Measurements from ENCODE around the gene ANKS1B. TPM values are rescaled to one million over a fixed set of nuclear protein-coding genes. Genes with fewer than 3 reads are reported as not detected.
A peak's percentile ranks its signal among the peaks of the same experiment; 100 is the strongest.

ANKS1B gene
- total RNA-seq, 1 donor from 2014 or later: 2.4 TPM

DNA sequence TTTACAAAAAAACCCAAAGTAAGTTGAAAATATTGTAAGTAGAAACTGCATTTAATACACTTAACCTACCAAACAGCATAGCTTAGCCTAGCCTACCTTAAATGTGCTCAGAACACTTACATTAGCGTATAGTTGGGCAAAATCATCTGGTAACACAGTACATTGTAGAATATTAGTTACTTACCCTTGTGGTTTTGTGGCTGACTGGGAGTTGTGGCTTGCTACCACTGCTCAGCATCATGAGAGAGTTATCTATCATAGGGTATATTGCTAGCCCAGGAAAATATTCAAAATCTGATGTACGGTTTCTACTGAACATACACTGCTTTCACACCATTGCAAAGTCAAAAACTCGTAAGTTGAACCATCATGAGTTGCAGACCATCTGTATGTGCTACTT lies 478.9 kb downstream of the ANKS1B start:
- Histone ChIP-seq H3K79me2 (ENCODE audit: insufficient read depth, low read length) (no peaks in the 10 kb centered on the region), H3K9me3 (ENCODE audit: insufficient read depth, low read depth, low read length) (no peaks in the 10 kb centered on the region), H3K4me1 (ENCODE audit: insufficient read depth, low read length) (no peaks in the 10 kb centered on the region), H3K4me2 (ENCODE audit: low read length) (no peak overlapping the region), H3K27me3 (ENCODE audit: insufficient read depth, low read length) (no peaks in the 10 kb centered on the region), H3K36me3 (ENCODE audit: insufficient read depth, low read length) (no peaks in the 10 kb centered on the region), H2AFZ (ENCODE audit: low read depth, low read length) (no peak overlapping the region), H3K27ac (ENCODE audit: low read depth, low read length) (no peak overlapping the region), H3K9ac (ENCODE audit: low read length) (no peak overlapping the region), H4K20me1 (ENCODE audit: insufficient read depth, low read length) (no peaks in the 10 kb centered on the region), H3K4me3 (ENCODE audit: insufficient read depth, low read depth, low read length) (no peak overlapping the region)
- TF ChIP-seq, protein P1, sequence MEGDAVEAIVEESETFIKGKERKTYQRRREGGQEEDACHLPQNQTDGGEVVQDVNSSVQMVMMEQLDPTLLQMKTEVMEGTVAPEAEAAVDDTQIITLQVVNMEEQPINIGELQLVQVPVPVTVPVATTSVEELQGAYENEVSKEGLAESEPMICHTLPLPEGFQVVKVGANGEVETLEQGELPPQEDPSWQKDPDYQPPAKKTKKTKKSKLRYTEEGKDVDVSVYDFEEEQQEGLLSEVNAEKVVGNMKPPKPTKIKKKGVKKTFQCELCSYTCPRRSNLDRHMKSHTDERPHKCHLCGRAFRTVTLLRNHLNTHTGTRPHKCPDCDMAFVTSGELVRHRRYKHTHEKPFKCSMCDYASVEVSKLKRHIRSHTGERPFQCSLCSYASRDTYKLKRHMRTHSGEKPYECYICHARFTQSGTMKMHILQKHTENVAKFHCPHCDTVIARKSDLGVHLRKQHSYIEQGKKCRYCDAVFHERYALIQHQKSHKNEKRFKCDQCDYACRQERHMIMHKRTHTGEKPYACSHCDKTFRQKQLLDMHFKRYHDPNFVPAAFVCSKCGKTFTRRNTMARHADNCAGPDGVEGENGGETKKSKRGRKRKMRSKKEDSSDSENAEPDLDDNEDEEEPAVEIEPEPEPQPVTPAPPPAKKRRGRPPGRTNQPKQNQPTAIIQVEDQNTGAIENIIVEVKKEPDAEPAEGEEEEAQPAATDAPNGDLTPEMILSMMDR (IDR thresholded peaks at IDR 0.05; ENCODE audit: insufficient read depth, low read depth, low read length): no peak
- no peak for TF ChIP-seq EZH2 (IDR thresholded peaks at IDR 0.05; ENCODE audit: insufficient read depth, low read length)
- Mint-ChIP-seq H3K27me3 (ENCODE audit: low read depth, unreplicated experiment) (no peaks in the 10 kb centered on the region), H3K27ac (ENCODE audit: unreplicated experiment) (no peak overlapping the region), H3K9me3 (ENCODE audit: unreplicated experiment) (peaks cover 2% of the 10 kb centered on the region), H3K4me1 (ENCODE audit: low read depth, unreplicated experiment) (peaks cover 2% of the 10 kb centered on the region), H3K36me3 (ENCODE audit: low read depth, unreplicated experiment) (no peaks in the 10 kb centered on the region), H3K4me3 (ENCODE audit: unreplicated experiment) (no peak overlapping the region)
- no peak for FAIRE-seq
- DNase-seq (ENCODE audit: low read depth): peak; percentile 70

DNA sequence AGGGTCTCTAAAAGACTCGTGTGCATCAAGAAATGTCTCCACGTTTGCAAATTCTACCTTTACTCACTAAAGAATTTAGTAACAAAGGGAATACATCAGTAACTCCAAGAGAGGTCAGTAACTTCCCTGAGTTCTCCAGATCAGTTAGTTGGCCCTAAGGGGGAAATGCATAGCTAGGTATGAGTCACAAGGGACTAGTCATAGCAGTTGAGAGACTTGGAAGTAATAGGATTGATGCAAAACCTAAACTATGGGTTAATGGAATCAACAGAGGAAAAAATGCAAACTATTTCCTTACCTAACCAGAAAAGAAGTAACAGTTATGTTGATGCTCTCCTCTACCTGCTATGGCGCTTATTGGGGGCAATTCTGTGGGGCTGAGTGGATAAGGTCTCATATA lies 486.0 kb downstream of the ANKS1B start:
- no peak overlapping the region for H2AFZ ChIP-seq (ENCODE audit: low read depth, low read length)
- no peaks in the 10 kb centered on the region for H3K79me2 ChIP-seq (ENCODE audit: insufficient read depth, low read length)
- H3K9ac ChIP-seq (ENCODE audit: low read length): no peak overlapping the region
- Mint-ChIP-seq H3K4me1 (ENCODE audit: low read depth, unreplicated experiment) (peaks cover 21% of the 10 kb centered on the region), H3K27ac (ENCODE audit: unreplicated experiment) (peak overlapping the region; percentile 73), H3K9me3 (ENCODE audit: unreplicated experiment) (no peaks in the 10 kb centered on the region), H3K36me3 (ENCODE audit: low read depth, unreplicated experiment) (no peaks in the 10 kb centered on the region), H3K27me3 (ENCODE audit: low read depth, unreplicated experiment) (no peaks in the 10 kb centered on the region), H3K4me3 (ENCODE audit: unreplicated experiment) (no peak overlapping the region)
- no peaks in the 10 kb centered on the region for H4K20me1 ChIP-seq (ENCODE audit: insufficient read depth, low read length)
- TF ChIP-seq EZH2 (IDR thresholded peaks at IDR 0.05; ENCODE audit: insufficient read depth, low read length): no peak
- TF ChIP-seq, protein P1 (IDR thresholded peaks at IDR 0.05; ENCODE audit: insufficient read depth, low read depth, low read length): no peak
- FAIRE-seq (peak; percentile 13), DNase-seq (ENCODE audit: low read depth) (peak; percentile 92)
- no peak overlapping the region for H3K27ac ChIP-seq (ENCODE audit: low read depth, low read length)
- H3K9me3 ChIP-seq (ENCODE audit: insufficient read depth, low read depth, low read length): no peaks in the 10 kb centered on the region
- no peaks in the 10 kb centered on the region for H3K36me3 ChIP-seq (ENCODE audit: insufficient read depth, low read length)
- H3K27me3 ChIP-seq (ENCODE audit: insufficient read depth, low read length): no peaks in the 10 kb centered on the region
- H3K4me3 ChIP-seq (ENCODE audit: insufficient read depth, low read depth, low read length): no peak overlapping the region
- peaks cover 15% of the 10 kb centered on the region for H3K4me1 ChIP-seq (ENCODE audit: insufficient read depth, low read length)
- H3K4me2 ChIP-seq (ENCODE audit: low read length): peak overlapping the region; percentile 54

DNA sequence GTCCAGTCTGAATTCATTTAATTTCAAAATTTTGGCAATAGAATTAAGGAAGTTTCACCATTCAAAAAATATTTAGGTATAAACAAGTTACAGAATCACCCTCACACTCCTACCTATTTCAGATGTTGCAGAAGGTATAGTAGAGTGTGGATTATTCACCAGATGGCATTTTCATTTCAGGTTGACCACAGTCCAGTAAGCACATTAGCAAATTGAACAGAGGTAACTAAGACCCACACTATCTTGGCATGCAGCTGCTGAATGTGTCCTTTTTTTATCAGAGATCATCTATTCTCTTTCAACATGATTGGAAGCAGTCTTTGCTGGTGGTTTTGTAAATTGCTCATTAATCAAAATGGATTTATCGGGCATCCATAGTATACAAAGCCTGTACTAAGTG lies 488.9 kb downstream of the ANKS1B start:
- Mint-ChIP-seq H3K4me3 (ENCODE audit: unreplicated experiment) (no peak overlapping the region), H3K27me3 (ENCODE audit: low read depth, unreplicated experiment) (no peaks in the 10 kb centered on the region), H3K9me3 (ENCODE audit: unreplicated experiment) (no peaks in the 10 kb centered on the region), H3K4me1 (ENCODE audit: low read depth, unreplicated experiment) (peaks cover 21% of the 10 kb centered on the region), H3K36me3 (ENCODE audit: low read depth, unreplicated experiment) (no peaks in the 10 kb centered on the region), H3K27ac (ENCODE audit: unreplicated experiment) (no peak overlapping the region)
- TF ChIP-seq, protein P1 (IDR thresholded peaks at IDR 0.05; ENCODE audit: insufficient read depth, low read depth, low read length): no peak
- TF ChIP-seq EZH2 (IDR thresholded peaks at IDR 0.05; ENCODE audit: insufficient read depth, low read length): no peak
- H3K9ac ChIP-seq (ENCODE audit: low read length): no peak overlapping the region
- H3K79me2 ChIP-seq (ENCODE audit: insufficient read depth, low read length): no peaks in the 10 kb centered on the region
- DNase-seq (ENCODE audit: low read depth) (no peak), FAIRE-seq (no peak)
- no peaks in the 10 kb centered on the region for H3K9me3 ChIP-seq (ENCODE audit: insufficient read depth, low read depth, low read length)
- H3K27me3 ChIP-seq (ENCODE audit: insufficient read depth, low read length): no peaks in the 10 kb centered on the region
- no peak overlapping the region for H2AFZ ChIP-seq (ENCODE audit: low read depth, low read length)
- H3K27ac ChIP-seq (ENCODE audit: low read depth, low read length): no peak overlapping the region
- no peak overlapping the region for H3K4me3 ChIP-seq (ENCODE audit: insufficient read depth, low read depth, low read length)
- H3K4me1 ChIP-seq (ENCODE audit: insufficient read depth, low read length): peaks cover 15% of the 10 kb centered on the region
- no peaks in the 10 kb centered on the region for H4K20me1 ChIP-seq (ENCODE audit: insufficient read depth, low read length)
- no peak overlapping the region for H3K4me2 ChIP-seq (ENCODE audit: low read length)
- H3K36me3 ChIP-seq (ENCODE audit: insufficient read depth, low read length): no peaks in the 10 kb centered on the region
